ENCODE data around the gene SIX5.

Gene SIX5

GRCh38 chr19:45746866-45747265 is 22.2 kb downstream of the SIX5 start:
- no peak for TF ChIP-seq ZNF384 (IDR thresholded peaks at IDR 0.05)
- no peak for TF ChIP-seq SP1 (IDR thresholded peaks at IDR 0.05)
- no peak for TF ChIP-seq NFRKB (IDR thresholded peaks at IDR 0.05)
- TF ChIP-seq TARDBP (IDR thresholded peaks at IDR 0.05) = no peak
- TF ChIP-seq, protein P1, sequence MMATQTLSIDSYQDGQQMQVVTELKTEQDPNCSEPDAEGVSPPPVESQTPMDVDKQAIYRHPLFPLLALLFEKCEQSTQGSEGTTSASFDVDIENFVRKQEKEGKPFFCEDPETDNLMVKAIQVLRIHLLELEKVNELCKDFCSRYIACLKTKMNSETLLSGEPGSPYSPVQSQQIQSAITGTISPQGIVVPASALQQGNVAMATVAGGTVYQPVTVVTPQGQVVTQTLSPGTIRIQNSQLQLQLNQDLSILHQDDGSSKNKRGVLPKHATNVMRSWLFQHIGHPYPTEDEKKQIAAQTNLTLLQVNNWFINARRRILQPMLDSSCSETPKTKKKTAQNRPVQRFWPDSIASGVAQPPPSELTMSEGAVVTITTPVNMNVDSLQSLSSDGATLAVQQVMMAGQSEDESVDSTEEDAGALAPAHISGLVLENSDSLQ (IDR thresholded peaks at IDR 0.05) = no peak
- CTCF ChIA-PET = no interaction called here
- no peak for DNase-seq (ENCODE audit: extremely low spot score)
- POLR2A ChIA-PET = no interaction called here

DNA sequence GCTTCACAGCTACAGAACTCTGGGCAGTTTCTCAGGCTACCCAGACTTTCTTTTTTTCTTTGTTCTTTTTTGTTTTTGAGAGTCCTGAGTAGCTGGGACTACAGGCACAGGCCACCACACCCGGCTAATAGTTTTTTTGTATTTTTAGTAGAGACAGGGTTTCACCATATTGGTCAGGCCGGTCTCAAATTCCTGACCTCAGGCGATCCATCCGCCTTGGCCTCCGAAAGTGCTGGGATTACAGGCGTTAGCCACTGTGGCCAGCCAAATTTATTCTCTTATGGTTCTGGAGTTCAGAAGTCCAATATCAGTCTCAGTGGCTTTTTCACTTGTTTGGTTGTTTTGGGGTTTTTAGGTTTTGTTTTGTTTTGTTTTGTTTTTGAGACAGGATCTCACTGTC is 23.4 kb downstream of the SIX5 start:
- TF ChIP-seq HDGF (IDR thresholded peaks at IDR 0.05; ENCODE audit: borderline replicate concordance) (no peak), FOXA1 (IDR thresholded peaks at IDR 0.05) (no peak), ELF4 (IDR thresholded peaks at IDR 0.05) (no peak), BHLHE40 (IDR thresholded peaks at IDR 0.05; ENCODE audit: borderline replicate concordance) (no peak), NFRKB (IDR thresholded peaks at IDR 0.05) (no peak)
- TF ChIP-seq, protein P1 (IDR thresholded peaks at IDR 0.05) = no peak
- DNase-seq (ENCODE audit: extremely low spot score) = no peak
- CTCF ChIA-PET = no interaction called here
- POLR2A ChIA-PET = no interaction called here

DNA sequence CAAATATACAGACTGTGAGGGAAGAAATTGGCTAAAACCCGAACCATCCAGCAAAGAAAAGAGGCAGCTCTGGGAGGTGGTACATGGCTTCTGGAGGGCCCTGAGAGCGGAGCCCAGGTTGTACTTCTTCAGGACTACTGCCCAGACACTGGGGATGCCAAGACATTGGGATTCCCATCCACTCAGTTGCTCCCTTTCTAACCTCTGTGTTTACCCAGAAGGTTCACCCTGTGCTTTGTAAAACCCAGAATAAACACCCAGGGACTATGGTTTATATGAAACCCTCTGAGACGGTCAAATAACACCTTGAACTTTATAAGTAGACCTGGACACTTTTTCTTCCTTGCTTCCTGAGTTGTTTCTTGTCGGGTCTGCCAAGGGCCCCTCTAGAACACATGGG is 26.1 kb downstream of the SIX5 start:
- POLR2A ChIA-PET = interaction anchor here (0.7 to 1.2 kb wide), 3 partner anchors 8 to 27 kb away, joined by 3 read pairs; partner anchors contain the start of gene SIX5
- DNase-seq (ENCODE audit: extremely low spot score) = no peak

GRCh38 chr19:45739498-45740439 is 29.3 kb downstream of the SIX5 start:
- no peak for TF ChIP-seq BHLHE40 (IDR thresholded peaks at IDR 0.05; ENCODE audit: borderline replicate concordance)
- no peak for TF ChIP-seq CTBP1 (IDR thresholded peaks at IDR 0.05; ENCODE audit: borderline replicate concordance)
- TF ChIP-seq LEF1 (IDR thresholded peaks at IDR 0.05; ENCODE audit: borderline replicate concordance) = no peak
- no peak for TF ChIP-seq SUZ12 (IDR thresholded peaks at IDR 0.05)
- no peak for TF ChIP-seq NFRKB (IDR thresholded peaks at IDR 0.05)
- no peak for TF ChIP-seq FOXK2 (IDR thresholded peaks at IDR 0.05)
- TF ChIP-seq ELF4 (IDR thresholded peaks at IDR 0.05) = no peak
- no peak for TF ChIP-seq HDGF (IDR thresholded peaks at IDR 0.05; ENCODE audit: borderline replicate concordance)
- POLR2A ChIA-PET = interaction anchor here (1.5 to 2.2 kb wide), 2 partner anchors 10 to 28 kb away, joined by 4 to 9 read pairs; partner anchors contain the start of gene FBXO46
- CTCF ChIA-PET = no interaction called here
- DNase-seq (ENCODE audit: extremely low spot score) = no peak

More for the DNA sequence above, 26.1 kb downstream of the SIX5 start:
- TF ChIP-seq SP1 (IDR thresholded peaks at IDR 0.05) (no peak), ELF4 (IDR thresholded peaks at IDR 0.05) (no peak), FOXM1 (IDR thresholded peaks at IDR 0.05; ENCODE audit: borderline replicate concordance) (no peak), TARDBP (IDR thresholded peaks at IDR 0.05) (no peak), SUZ12 (IDR thresholded peaks at IDR 0.05) (no peak), ZNF384 (IDR thresholded peaks at IDR 0.05) (no peak), L3MBTL2 (conservative IDR thresholded peaks at IDR 0.05) (no peak), FOXK2 (IDR thresholded peaks at IDR 0.05) (no peak), BHLHE40 (IDR thresholded peaks at IDR 0.05; ENCODE audit: borderline replicate concordance) (no peak)
- TF ChIP-seq, protein P1 (IDR thresholded peaks at IDR 0.05) = no peak
- CTCF ChIA-PET = no interaction called here

DNA sequence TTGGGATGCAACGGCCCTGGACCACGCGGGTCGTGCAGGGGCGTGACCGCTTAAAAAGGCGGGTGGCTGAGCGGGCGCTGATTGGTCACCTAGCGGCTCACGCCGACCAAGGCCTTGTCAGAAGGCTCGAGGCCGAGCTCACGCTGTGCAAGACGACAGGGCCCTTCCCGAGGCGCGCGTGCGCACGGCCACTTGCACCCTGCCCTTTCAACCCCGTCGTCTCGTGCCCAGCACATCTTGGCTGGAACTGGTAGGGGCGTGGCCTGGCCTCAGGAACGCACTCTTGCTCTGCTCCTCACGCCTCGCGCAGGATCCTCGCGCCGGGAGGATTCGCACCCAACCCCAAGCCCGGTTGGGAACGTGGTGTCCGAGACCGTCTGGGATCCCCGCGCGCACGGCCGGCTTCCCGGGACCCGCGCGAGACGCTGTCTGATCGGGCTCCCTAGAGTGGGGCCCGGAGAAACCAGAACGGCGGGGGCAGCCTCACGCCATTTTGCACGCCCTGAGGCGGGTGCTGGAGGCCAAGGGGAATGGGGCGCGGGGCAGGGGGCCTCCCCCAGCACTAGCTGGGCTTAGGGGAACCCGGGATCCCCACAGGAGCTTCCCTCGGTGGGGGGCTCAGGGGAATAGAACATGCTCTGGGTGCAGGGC is 35.8 kb downstream of the SIX5 start, which contains the start of gene MEIOSIN:
Gene MEIOSIN (plus strand): TSS at position 280 of the 651 bp plus-strand sequence. CDS start 1,938 bp downstream, outside the sequence.
- POLR2A ChIA-PET = interaction anchor here (1.9 kb wide), 1 partner anchor 42 kb away, joined by 6 read pairs; the partner anchor contains the start of genes QPCTL and SNRPD2
- DNase-seq (ENCODE audit: extremely low spot score) = no peak
- CTCF ChIA-PET = no interaction called here
- TF ChIP-seq LEF1 (IDR thresholded peaks at IDR 0.05; ENCODE audit: borderline replicate concordance) (no peak), FOXK2 (IDR thresholded peaks at IDR 0.05) (no peak), ELF4 (IDR thresholded peaks at IDR 0.05) (no peak), TARDBP (IDR thresholded peaks at IDR 0.05) (no peak), FOXA1 (IDR thresholded peaks at IDR 0.05) (no peak), FOXM1 (IDR thresholded peaks at IDR 0.05; ENCODE audit: borderline replicate concordance) (no peak), BHLHE40 (IDR thresholded peaks at IDR 0.05; ENCODE audit: borderline replicate concordance) (no peak), ARNT (IDR thresholded peaks at IDR 0.05) (no peak), NFRKB (IDR thresholded peaks at IDR 0.05) (no peak), SP1 (IDR thresholded peaks at IDR 0.05) (no peak), ZNF384 (IDR thresholded peaks at IDR 0.05) (no peak), SUZ12 (IDR thresholded peaks at IDR 0.05) (no peak), CTBP1 (IDR thresholded peaks at IDR 0.05; ENCODE audit: borderline replicate concordance) (no peak), HDGF (IDR thresholded peaks at IDR 0.05; ENCODE audit: borderline replicate concordance) (no peak), L3MBTL2 (conservative IDR thresholded peaks at IDR 0.05) (no peak)
- TF ChIP-seq, protein P1 (IDR thresholded peaks at IDR 0.05) = no peak

Measured in HEK293T (cell line).